NCI-H2029 (cell line): ENCODE measurements around the gene SHROOM3.
"Not testable (repeated sequence)": the region's sequence is repeated elsewhere in the genome, so short reads cannot be mapped to it uniquely, and the experiment has no call there.

ENCODE experiments used
- DNase-seq: peaks from one replicate; lab custom pipeline; 2025; lab: John Stamatoyannopoulos, UW

The SHROOM3 gene

GRCh38 chr4:76434901-76435527 is at the start of gene SHROOM3:
TSS of gene SHROOM3 (plus strand) at chr4:76435229. CDS start at chr4:76436053, 824 bp downstream.
- no peak for DNase-seq

DNA sequence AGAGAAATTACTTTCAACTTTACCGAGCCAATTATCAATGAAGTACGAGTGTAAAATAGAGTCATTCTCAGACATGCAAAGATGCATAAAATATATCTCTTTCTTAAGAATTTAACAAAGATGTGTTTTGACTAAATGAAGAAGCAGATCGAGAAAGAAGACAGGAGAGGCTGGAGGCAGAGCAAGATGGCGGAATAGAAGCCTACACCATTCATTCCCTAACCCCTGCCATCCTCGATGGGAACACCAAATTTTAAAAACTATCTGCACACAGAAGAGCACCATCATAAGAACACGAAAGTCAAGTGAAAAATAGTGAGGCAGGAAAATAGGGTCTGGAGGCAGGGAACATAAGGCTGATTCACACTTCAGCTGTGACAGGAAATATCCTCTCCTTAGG is 49.1 kb upstream of the SHROOM3 start:
- no peak for DNase-seq

- DNase-seq, result no peak
Measured at GRCh38 chr4:76386566-76387305, 48.3 kb upstream of the SHROOM3 start.

DNA sequence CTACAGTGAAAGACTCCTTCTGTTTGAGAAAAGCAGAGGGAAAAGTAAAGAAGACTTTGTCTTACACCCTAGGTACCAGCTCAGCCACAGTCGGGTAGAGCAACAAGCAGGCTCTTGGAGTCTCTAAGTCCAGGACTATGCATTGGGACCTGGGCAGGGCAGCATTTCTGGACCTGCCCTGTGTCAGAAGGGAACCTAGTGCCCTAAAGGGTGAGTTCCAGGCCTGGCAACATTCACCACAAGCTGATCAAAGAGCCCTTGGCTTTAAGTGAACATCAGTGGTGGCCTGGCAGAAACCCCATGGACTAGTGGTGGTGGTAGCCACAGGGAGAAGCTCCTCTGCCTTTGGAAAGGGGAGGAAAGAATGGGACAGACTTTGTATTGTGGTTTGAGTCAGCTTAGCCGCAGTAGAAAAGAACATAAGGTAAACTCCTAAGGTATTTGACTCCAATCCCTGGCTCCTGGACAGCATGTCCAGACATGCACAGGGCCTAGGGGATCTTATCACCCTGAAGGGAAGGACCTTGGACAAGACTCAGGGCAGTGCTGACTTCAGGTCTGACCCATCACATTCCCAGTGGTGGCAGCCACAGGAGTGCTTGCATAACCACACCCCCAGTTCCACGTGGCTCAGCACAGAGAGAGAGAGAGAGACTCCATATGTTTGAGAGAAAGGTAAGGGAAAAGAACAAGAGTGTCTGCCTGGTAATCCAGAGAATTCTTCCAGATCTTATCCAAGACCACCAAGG is 46.7 kb upstream of the SHROOM3 start:
- DNase-seq, result no peak

- no peak for DNase-seq
Measured at GRCh38 chr4:76401654-76402053, 33.4 kb upstream of the SHROOM3 start.

GRCh38 chr4:76406081-76406480 is 28.9 kb upstream of the SHROOM3 start:
- DNase-seq, result no peak

- DNase-seq, result no peak
Measured at GRCh38 chr4:76407440-76408119, 27.4 kb upstream of the SHROOM3 start.

- no peak for DNase-seq
Measured at GRCh38 chr4:76410636-76411035, 24.4 kb upstream of the SHROOM3 start.

- no peak for DNase-seq
Measured at GRCh38 chr4:76420188-76420761, 14.8 kb upstream of the SHROOM3 start.

DNA sequence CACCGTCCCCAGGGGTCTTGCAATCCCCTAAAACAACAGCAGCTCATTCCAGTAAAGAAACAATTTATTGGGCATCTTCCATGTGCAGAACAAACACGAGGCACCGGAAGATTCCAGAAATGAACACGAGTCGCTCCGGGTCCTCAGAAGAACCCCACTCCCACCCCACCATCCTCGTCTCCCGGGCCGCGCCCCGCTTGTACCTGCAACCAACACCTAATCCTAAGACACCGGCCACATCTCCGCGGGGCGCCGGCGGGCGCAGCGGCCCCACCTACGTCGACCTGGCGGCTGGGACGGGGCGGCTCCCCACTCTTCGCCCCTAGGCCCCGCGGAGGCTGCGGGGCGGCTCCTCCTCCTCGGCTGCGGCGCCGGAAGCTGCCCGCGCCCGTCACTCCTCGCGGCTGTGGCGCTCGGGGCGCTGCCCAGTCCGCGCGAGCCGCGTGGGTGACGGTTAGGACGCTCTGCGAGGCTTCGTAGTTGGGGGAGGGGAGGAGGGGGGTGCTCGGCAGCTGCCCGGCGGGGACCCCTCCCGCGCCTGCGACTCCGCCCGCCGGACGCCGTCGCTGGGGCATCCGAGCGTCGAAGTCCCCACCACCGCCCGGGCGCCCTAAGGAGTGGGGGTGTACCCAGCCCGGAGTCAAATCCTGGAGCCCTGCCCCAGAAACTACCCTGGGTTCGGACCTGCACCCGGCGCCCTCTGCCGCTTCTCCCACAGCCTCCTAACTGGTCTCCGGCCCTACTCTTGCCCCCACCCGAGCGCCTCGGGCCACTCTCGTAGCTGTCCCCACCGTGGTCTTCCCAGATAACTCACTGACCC is 14.1 kb upstream of the SHROOM3 start, which contains the start of gene CCDC158:
Gene CCDC158 (minus strand): TSS at position 380 of the 820 bp plus-strand sequence. CDS start 17,934 bp downstream, outside the sequence.
- DNase-seq, result no peak

DNA sequence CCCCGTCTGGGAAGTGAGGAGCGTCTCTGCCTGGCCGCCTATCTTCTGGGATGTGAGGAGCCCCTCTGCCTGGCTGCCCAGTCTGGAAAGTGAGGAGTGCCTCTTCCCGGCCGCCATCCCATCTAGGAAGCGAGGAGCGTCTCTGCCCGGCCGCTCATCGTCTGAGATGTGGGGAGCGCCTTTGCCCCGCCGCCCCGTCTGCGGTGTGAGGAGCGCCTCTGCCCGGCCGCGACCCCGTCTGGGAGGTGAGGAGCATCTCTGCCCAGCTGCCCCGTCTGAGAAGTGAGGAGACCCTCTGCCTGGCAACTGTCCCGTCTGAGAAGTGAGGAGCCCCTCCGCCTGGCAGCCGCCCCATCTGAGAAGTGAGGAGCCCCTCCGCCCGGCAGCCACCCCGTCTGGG is 11.9 kb upstream of the SHROOM3 start:
- DNase-seq, result not testable (repeated sequence)

DNA sequence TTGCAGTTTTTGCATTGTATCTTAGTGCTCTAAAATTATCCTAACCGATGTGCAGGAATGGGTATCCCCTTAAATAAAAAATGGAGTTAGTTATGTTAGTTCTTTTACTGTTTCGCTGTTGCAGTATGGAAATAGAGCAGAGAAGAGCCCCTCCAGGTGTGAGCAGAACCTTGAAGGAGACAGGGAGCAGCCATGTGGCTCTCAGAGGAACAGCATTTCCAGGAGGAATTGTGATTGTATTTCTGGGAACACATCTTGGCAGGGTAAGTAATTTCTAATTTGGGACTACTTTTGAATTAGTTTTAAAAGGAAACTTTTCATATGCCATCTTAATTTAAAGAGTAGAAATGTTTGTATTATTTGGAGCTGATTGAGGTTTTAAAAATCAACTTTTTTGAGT is 8.8 kb upstream of the SHROOM3 start:
- no peak for DNase-seq

DNA sequence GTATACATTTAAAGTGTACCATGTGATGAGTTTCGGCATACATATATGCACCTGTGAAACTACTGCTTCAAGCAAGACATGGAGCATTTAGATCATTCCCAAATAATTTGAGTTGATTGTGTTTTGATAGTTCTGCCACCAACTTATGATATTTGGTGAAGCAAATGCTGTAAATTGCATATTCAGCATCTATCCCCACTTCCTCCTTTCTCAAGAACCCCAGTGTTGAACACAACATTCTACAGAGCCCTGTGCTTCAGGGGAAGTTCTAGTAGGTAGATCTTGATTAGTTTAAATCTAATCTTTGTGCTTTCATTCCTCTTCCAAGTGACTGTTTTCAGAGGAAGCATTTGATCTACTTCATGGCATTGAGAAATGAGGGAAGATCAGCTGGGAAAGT is 5.4 kb upstream of the SHROOM3 start:
- no peak for DNase-seq

DNA sequence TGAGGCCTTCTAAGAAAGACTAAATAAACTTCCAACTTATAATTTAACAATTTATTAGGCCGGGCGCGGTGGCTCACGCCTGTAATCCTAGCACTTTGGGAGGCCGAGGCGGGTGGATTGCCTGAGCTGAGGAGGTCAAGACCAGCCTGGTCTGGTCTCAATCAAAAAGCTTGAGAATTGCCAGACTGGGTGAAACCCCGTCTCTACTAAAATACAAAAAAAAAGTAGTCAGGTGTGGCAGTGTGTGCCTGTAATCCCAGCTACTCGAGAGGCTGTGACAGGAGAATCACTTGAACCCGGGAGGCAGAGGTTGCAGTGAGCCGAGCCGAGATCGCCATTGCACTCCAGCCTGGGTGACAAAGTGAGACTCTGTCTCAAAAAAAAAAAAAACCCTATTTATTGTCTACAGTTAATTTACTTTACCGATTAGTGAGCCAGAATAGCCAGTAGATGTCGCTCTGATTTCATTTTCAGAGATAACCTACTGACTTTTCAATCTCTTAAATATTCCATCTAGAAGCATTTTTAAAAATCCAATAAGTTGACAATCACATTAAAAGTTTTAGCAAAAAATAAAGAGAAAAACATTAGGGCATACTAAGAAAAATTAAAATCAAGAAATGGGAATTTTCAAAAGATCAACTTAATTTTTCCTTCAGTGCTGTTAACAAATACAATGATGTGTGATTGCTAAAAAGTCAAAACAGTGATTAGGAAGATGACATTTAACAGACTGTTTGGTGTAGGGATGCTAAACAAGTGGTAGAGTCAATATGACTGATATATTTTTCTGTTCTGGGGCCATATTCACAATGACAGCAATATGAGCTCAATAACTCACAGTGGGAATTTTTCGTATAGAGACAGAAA is 4.3 kb upstream of the SHROOM3 start:
- DNase-seq, result peak; percentile 35

GRCh38 chr4:76435528-76436319 is 695 bp downstream of the SHROOM3 start:
- no peak for DNase-seq

DNA sequence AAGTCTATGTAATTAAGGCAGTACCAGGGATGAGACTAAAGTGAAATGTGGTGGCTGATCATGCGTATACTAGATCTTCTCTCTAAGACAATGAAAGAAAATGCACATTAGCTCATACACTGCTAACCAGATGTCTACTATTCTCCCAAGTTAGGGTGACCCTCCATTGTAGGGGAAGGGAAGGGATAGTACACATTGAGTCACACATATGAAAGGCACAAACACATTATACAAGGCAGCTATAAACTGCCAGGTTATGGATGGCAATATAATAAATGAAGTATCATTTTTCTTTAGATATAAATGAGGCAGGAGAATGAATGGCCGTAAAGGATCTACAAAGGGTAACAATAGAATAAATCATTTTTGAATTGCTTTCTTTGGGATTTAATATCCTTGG is 4.5 kb downstream of the SHROOM3 start:
- no peak for DNase-seq

GRCh38 chr4:76441881-76442280 is 6.9 kb downstream of the SHROOM3 start:
- DNase-seq, result no peak

DNA sequence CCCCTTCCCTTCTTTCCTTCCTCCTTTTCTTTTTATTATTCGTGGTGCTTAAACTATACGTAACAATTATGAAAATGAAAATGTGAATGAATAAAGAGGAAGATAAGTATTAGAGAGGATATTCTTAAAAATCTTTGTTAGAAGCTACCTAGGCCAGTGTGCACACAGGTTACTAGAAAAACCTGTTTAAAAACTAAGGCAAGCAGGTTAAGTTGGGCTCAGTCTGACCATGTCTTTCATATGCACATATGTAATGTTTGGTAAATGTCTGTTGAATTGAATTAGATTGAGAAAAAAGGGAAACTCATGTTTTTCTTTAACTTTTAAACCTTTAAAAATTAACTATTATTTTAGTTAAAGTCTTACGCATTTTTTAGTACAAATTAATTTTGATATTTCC is 7.8 kb downstream of the SHROOM3 start:
- DNase-seq, result no peak

- no peak for DNase-seq
Measured at GRCh38 chr4:76443376-76443775, 8.3 kb downstream of the SHROOM3 start.
